H1 (cell line): Measurements from ENCODE around the gene C8B. TPM values are rescaled to one million over a fixed set of nuclear protein-coding genes. Genes with fewer than 3 reads are reported as not detected.

Experiments used
- CHD2 ChIP-seq: IDR thresholded peaks from 2 replicates; pipeline ENCODE4 v1.6.1; 2012; ENCODE audit warnings: low read length, improper control_type of control experiment
- FOSL1 ChIP-seq: IDR thresholded peaks from 2 replicates; pipeline ENCODE4 v1.6.1; 2011; ENCODE audit warnings: mild to moderate bottlenecking, low read depth, low read length, moderate library complexity; ENCODE audit not compliant: insufficient read depth
- KDM1A ChIP-seq: fragments of 200-600, 300-600 bp; sonication (generic); IDR thresholded peaks from 2 replicates; pipeline ENCODE4 v1.7.1; 2016; ENCODE audit warnings: mild to moderate bottlenecking, low read length, borderline replicate concordance
- KDM5A ChIP-seq: fragments of 200-600 bp; IDR thresholded peaks from 2 replicates; pipeline ENCODE4 v1.7.1; 2012; ENCODE audit warnings: mild to moderate bottlenecking, low read length, inconsistent platforms, mixed read lengths
- SIRT6 ChIP-seq: IDR thresholded peaks from one replicate; pipeline ENCODE4 v1.7.1; 2012; ENCODE audit warnings: low read length, inconsistent platforms
- SP1 ChIP-seq: IDR thresholded peaks from 2 replicates; pipeline ENCODE4 v1.6.1; 2011; ENCODE audit warnings: low read depth, low read length
- polyA plus RNA-seq, 7 experiments: library from polyadenylated mRNA; depleted of rRNA in 3 of 7; stranded (reverse) in 5 of 7; unstranded in 2 of 7; fragments of >200 nt in 5 of 7; fragments of 200-250 nt in 2 of 7; gene quantifications; 1 replicate in 5 of 7; 2 replicates in 1 of 7; 4 replicates in 1 of 7; pipeline versions ENCODE4 v1.2.1 to v1.2.3, GENCODE V29; 2011 to 2013; ENCODE audit warnings: missing spikeins in 2 of 7, mixed read lengths in 2 of 7
- total RNA-seq: library from RNA; stranded (reverse); fragmentation: NEBNext Ultra II Directional; extraction: Animal tissue kit (Norgen Biotek cat#: 25700); gene quantifications from 2 replicates; pipeline ENCODE4 v1.2.1, GENCODE V29; 2021

C8B gene
- total and polyA plus RNA-seq, 2 of the 8 experiments (the other 6 are each of a cell fraction or from before 2014, with no cell fraction given), result not detected

- TF ChIP-seq KDM5A, result no peak
- TF ChIP-seq KDM1A, result no peak
- TF ChIP-seq SIRT6, result no peak
- no peak for TF ChIP-seq FOSL1
- TF ChIP-seq SP1, result no peak
- TF ChIP-seq CHD2, result no peak
Observed at GRCh38 chr1:56927171-56927570, 38.6 kb downstream of the C8B start (continued).
